ENCODE data around the gene LSAMP. TPM values are rescaled to one million over a fixed set of nuclear protein-coding genes. Genes with fewer than 3 reads are reported as not detected.

Gene LSAMP
- total and polyA plus RNA-seq, 2 donors (not counting 3 experiments of a cell fraction or from before 2014, with no cell fraction given), result not detected

GRCh38 chr3:116190095-116190494 lies 255.2 kb downstream of the LSAMP start:
- ChIA-PET POLR2A (no interaction called here), CTCF (no interaction called here)
- no TSS peak for BruUV-seq (replicated peaks)
- Histone ChIP-seq H3K4me2 (ENCODE audit: insufficient read depth, low read length) (no peak overlapping the region), H3K4me1 (ENCODE audit: control insufficient read depth, extremely low read depth, insufficient read depth, low read length) (no peaks in the 10 kb centered on the region), H3K36me3 (ENCODE audit: control insufficient read depth in 2 of 2, extremely low read depth in 1 of 2, insufficient read depth in 2 of 2, low read length in 2 of 2) (no peaks in the 10 kb centered on the region), H3K79me2 (ENCODE audit: control insufficient read depth, insufficient read depth, low read length) (no peaks in the 10 kb centered on the region), H2AFZ (ENCODE audit: low read depth, low read length) (no peak overlapping the region), H3K27me3 (ENCODE audit: control insufficient read depth in 2 of 2, insufficient read depth in 2 of 2, low read length in 2 of 2) (no peaks in the 10 kb centered on the region), H4K20me1 (replicated peaks; ENCODE audit: control insufficient read depth, extremely low read depth, insufficient read depth, low read length) (no peaks in the 10 kb centered on the region), H3K9me3 (replicated peaks; ENCODE audit: control insufficient read depth, insufficient read depth, low read length) (no peaks in the 10 kb centered on the region), H3K27ac (ENCODE audit: insufficient read depth, low read depth, low read length) (no peak overlapping the region), H3K9ac (replicated peaks; ENCODE audit: extremely low read depth, insufficient read depth, low read length) (no peak overlapping the region), H3K4me3 (replicated peaks in 1 of 3; ENCODE audit: insufficient read depth in 1 of 3, low read depth in 1 of 3, low read length in 3 of 3) (no peak overlapping the region), H3K9me1 (replicated peaks; ENCODE audit: control insufficient read depth, extremely low read depth, insufficient read depth, low read length) (no peaks in the 10 kb centered on the region)
- FAIRE-seq, result no peak
- intact Hi-C loops (cut with micrococcal nuclease) (no loop called here), dilution Hi-C loops (cut with MboI; ENCODE audit: extremely low pct_ligation_motif_present, low sequenced_read_pairs) (no loop called here)
- TF ChIP-seq POLR2A (IDR thresholded peaks at IDR 0.05; ENCODE audit: low read depth, low read length) (no peak), EZH2 (IDR thresholded peaks at IDR 0.05; ENCODE audit: borderline replicate concordance, low read depth, low read length, severe bottlenecking) (no peak), MAX (IDR thresholded peaks at IDR 0.05; ENCODE audit: insufficient read depth, insufficient read length) (no peak), MYC (IDR thresholded peaks at IDR 0.05; ENCODE audit: low read depth, low read length) (no peak), JUN (IDR thresholded peaks at IDR 0.05; ENCODE audit: borderline replicate concordance, insufficient read depth, insufficient read length, low read depth) (no peak), POLR2AphosphoS5 (IDR thresholded peaks at IDR 0.05; ENCODE audit: insufficient read depth, low read depth, low read length) (no peak), FOS (IDR thresholded peaks at IDR 0.05; ENCODE audit: borderline replicate concordance, insufficient read depth, low read length) (no peak), CTCF (IDR thresholded peaks at IDR 0.05; ENCODE audit: extremely low read depth in 1 of 2, insufficient read depth in 1 of 2, low read depth in 1 of 2, low read length in 2 of 2) (no peak), GATA2 (IDR thresholded peaks at IDR 0.05; ENCODE audit: insufficient read depth, insufficient read length, low read depth, low read length) (no peak)
- DNase-seq (ENCODE audit: low read depth, low spot score), result no peak
